ENCODE results near the gene PHC3.
A peak's percentile ranks its signal among the peaks of the same experiment; 100 is the strongest.

The PHC3 gene

DNA sequence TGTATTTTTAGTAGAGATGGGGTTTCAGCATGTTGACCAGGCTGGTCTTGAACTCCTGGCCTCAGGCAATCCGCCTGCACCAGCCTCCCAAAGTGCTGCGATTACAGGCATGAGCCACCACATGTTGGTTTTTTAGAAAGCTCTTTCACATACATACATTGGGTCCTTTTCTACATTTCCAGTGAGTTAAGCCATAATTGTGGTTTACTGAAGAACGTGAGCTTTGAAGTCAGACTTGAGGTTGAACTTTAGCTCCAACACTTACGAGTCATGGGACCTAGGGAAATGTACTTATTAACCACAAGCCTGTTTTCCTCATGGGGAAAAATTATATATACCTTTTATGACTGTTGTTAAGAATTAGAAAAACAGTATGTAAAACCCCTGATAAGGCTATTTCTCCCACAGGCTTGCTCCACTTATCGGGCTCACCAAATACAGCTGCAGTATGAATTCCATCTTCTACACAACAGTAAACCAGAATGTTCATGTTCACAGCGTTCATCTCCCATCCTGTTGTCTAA lies 104.8 kb downstream of the PHC3 start:
- DNase-seq = no peak

DNA sequence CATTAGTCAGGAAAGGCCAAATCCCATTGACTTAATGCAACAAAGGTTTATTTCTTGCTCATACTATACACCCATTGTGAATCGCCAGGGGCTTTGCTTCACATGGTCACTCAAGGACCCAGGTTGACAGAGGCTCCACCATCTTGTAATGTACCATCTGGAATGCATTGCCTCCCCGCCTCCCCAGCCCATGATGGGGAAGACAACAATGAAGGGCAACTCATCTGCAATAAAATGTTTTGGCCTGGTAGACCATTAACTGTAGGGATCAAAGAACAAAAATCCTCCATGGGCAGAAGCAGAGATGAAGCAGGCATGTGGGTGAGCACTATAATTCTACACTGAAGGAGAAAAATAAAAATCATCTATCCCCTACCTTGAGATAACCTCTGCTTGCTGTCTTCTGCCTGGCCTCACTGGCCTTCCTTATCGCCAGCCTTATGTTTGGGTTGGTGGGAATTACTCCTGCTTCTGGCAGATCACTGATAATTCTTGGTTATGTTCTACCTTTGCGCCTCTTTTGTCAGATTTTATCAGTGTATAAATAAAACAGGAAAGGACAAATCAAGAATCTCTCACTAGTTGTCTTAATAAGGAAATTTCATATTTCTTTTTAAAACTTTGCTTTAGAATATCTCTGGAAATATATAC lies 106.0 kb downstream of the PHC3 start:
- DNase-seq = no peak

DNA sequence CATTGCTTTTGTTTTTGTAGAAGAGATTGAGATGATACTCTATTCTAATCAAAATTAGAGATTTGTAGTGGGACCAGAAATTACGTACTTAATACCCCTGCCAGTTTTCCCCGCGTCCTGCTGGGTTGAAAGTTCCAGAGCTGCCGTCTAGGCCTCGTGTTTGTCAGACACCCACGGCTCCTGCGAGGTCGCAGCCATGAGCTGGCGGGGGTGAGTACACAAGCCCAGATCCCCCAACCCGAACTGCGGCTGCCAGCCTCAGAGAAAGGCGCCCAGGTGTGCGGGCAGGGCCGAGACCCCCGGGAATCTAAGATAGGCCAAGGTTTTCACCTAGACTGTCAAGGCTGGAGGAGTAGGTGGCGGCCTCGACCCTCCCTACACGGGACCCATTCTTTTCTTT lies 117.4 kb downstream of the PHC3 start:
- DNase-seq = no peak

DNA sequence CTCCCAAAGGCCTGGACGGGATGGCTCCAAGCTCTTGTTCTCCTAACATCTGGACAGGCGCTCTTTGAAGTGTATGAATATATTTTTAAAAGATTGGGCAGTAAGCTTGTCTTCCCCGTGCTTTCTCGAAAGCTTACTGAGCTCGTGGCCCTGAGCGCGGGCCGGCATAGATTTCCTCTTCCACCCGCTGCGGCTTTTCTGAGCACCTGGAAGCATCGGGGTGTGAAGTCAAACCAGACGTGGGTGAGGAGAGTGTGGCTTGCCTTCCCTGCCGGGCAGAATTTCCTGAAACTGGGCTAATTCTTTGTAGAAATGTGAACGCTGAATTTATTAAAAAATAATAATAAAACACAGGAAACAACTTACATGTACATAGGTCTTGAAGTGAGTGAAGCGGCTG lies 117.8 kb downstream of the PHC3 start:
- no peak for DNase-seq

DNA sequence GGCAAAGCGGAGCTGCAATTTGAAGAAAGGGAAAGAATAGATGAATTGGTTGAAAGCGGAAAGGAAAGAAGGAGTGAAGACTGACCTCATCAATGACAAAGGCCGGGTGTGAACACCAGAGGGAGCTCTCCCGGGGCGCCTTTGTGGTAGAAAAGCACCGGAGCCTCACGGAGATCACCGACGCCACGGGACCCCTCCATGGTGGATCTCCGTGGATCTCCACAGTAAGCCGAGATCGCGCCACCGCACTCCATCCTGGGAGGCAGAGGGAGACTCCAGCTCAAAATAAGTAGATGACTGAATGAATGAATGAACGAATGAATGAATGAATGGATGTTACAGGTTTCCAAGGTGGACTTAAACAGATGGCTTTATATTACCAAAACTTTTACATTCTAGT lies 118.8 kb downstream of the PHC3 start:
- DNase-seq = no peak

DNA sequence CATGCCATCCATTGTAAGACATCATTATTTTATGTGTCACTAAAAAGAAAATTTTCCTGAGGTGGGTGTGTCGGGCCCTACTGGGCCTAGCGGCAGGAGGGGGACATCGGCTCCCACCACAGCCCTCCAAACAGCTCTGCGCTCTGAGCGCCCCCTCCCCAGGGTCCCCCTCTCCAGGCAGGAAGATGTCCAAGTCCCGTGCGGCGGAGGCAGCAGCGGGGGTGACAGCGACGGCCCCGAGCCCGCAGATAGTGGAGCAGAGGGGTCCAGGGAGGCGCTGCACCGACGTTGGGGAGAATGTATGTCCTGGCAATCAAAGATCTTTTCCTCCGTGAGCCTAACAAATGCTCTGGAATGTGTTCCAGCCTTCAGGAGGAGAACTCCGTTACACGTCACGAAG lies 119.5 kb downstream of the PHC3 start:
- no peak for DNase-seq

DNA sequence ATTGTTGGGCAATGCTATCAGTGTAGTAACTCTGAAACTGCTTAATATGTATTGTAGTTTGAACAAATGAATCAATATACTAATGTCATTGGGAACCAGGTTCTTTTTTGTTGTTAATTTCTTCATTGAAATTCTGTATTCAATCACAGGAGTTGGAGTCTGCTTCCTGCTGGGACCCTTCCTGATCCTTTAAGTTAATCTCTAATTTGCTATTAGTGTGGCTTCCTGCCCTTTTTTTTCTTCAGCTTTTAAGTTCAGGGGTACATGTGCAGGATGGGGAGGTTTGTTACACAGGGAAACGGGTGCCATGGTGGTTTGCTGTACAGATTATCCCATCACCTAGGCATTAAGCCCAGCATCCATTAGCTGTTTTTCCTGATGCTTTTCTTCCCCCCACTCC lies 122.1 kb downstream of the PHC3 start:
- no peak for DNase-seq

DNA sequence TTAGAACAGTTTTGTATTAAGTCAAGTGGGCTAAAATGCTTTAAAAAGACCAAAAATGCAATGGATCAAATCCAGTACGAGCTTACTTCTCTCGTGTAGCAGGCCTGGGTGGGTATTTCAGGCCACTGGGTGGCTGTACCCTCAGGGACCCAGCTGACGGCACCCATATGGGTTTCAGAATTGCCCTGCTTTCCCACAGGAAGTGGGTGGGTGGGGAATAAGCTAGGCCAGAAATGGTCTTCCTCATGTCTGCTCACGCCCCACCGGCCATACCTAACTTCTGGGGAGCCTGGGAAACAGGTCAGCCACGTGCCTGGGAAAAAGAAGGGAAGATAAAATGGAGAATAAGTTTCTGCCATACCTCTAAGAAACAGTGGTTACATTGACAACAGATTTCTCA lies 123.4 kb downstream of the PHC3 start:
- DNase-seq = no peak

DNA sequence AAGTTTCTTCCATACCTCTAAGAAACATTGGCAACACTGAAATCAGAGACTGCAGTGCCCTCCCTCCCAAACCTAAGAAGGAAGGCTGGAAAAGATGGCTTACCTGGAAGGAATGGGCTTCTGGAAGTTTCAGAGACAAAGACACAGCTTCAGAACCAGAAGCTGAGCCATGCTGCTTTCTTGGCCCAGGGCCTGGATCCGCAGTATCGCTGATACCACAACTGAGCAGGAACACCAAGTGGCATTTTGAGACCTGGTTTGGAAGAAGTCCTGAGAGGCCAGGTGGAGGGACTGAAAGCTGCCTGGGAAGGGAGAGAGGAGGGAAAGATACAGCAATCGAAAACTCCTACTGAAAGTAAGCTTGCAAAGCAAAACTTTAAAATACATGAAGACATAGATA lies 124.0 kb downstream of the PHC3 start:
- DNase-seq = no peak

DNA sequence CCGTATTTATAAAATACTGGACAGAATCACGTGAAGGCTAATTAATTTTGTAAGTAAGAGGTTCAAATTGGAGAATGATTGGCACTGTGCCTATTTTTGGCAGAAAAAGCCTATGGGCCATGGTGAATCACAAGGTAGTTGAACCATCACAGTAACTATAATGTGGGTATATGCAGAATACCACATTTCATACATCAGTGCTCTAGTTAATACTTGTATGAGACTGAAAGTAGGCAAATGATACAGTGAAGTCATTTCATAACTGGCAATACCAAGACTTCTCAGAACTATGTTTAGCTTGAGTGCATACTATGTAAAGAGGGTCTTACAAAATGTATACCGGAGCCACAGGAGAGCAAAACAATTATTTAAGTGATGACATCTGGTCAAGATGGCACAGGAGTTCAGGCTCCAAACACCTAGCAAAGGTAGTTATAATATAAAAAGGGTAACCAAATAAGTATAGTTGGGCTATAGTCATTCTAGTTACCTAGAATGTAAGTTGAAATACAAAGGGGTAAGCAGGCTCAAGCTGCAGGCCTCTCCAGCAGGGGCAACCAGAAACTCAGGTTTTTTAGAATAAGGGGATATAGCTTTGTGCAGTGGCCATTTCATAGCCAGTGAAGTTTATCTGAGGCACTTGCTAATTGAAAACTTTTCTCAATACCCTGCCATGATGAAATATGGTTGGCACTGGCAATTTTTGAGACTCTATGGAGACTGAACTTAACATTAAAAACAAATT lies 124.7 kb downstream of the PHC3 start:
- no peak for DNase-seq

DNA sequence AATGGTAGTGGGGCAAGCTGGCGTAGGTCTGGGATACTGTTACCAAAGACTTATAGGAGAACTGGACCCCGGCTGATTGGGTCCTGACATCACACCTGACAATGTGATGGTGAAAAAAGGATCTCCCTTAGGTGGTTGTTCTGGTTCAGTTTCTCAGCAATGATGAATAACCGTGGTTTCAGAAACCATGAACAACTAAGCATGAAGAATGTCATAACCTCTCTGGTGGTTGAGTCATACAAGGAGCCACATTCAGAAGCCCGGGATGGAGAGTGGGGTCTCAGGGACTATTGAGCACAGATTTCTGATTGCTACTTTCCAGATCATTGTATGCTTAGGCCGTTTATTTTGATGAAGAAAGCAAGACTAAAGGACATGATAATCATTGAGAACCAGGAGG lies 126.3 kb downstream of the PHC3 start:
- no peak for DNase-seq

DNA sequence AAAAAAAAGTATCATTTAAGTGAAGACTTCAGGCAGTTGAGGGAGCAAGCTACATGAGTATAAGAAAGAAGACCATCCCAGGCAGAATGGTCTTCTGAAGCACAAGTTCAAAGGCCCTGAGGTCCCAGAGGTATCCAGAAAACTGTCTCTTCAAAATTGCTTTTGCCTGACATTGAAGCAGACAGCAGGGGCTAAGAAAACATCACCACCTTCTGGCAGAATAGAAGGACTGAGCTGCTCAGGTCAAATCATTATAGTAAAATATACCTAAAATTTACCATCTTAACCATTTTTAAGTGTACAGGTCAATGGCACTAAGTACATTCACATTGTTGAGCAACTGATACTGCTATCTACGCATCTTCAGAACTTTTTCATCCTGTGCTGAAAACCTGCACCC lies 127.3 kb downstream of the PHC3 start:
- DNase-seq = no peak

DNA sequence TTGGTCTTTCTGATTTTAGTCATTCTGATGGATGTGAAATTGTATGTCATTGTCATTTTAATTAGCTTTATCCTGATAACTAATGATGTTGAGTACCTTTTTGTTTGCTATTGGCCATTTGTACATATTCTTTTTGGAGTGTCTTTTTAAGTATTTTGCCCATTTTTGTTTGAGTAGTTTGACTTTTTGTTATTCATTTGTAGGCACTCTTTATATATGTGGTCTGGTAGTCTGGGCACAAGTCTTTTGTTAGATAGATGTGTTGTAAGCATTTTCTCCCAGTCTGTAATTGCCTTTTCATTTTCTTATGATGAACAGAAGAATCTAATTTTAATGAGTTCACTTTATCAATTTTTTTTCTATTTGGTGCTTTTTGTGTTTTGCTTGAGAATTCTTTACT lies 129.1 kb downstream of the PHC3 start:
- no peak for DNase-seq

DNA sequence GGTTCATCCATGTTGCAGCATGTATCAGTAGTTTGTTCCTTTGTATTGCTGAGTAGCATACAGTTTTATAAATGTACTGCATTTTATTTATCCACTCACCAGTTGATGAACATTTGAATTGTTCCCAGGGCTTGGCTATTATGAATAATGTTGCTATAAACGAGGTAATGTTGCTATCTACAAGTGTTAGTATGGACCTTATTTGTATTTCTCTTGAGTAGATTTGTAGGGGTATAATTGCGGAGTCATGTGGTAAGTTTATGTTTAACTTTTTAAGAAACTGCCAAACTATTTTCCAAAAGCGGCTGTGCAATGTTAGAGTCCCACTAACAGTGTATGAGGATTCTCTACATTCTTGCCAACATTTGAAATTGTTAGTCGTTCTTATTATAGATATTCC lies 130.8 kb downstream of the PHC3 start:
- DNase-seq = no peak

DNA sequence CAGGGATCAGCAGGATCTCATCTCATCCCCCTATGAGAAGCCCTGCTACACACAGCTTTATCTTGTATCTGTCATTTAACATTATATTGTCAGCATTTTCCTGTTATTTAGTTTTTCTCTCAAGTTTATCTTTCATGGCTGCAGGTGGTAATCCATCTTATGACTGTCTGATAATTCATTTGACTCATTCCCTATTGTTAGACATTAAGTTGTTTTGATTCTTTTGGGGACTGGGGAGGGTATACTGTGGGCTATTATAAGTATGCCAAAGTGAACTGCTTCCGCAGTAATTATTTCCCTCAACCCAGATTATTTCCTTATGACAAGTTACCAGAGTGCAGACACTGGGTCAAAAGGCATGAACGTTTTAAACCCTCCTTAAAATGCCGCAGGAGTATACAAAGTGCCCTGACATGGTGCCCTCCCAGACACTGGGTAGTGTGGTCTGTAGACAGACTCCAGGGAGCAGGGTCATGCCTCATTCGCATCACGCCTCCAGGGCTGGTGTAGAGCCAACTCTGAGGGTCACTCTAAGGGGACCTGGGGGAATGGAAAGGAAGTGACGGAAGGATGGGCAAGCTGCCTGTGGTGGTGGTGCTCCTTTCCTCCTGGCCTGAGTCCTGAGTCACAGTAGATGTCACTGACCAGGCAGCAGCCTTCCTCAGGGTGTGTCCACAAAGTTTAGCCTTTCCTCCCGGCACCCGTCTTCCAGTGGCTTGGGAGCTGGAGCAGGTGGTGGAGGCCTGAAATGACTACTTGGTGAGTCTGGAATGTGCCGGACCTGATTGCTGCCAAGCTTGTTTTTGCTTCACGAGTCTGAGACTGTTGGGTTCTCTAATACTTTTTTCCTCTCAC lies 132.2 kb downstream of the PHC3 start:
- no peak for DNase-seq

DNA sequence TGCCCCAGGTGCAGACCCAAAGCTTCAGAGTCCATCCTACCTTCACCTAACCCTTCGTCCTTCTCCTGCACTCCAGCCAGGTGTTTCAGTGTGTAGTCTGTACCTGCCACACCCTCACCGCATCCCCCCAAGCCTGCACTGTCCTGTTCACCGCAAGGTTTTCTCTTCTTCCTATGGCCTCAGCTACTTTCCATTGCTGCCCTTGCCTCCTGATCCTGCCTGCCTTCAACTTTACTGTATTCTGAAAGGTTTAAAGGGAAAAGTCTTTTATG lies 134.5 kb downstream of the PHC3 start:
- DNase-seq = no peak

DNA sequence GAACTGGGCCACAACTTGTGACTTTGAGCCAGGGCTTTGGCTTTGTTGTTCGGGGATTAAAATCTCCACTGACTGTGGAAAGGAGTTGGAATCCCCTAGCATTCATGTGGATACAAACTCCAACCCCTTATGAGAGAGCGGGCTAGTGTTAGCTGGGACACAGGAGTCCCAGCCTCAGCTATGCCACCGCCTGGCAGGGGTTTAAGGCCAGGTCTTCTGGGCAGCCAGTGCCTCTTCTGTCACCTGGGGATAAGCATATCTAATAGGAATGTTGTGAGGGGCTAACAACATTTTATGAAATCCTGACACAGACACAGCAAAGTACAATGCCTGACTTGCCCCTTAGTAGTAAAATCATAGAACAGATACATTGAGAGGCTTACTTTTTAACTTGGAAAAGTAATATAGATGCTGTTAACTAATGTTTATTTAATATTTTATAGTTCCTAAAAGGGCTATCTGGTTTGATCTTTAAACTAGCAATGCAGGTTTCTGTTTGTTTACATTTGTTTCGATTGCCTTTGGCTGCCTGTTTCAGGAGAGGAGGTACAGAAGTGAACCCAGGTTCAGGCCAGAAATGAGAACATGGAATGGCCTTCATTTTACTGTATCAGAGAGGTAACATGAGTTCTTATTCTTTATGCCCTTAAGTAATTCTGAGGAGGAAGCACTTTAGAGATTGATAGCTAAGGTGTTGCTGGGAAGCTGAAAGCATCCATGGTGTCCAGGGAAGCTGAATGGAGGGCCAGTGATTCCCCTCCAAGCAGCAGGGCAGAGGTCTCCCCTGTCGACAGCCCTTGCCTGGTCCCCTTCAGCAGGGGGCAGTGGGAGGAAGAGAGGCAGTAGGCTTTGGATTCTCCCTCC lies 135.0 kb downstream of the PHC3 start:
- DNase-seq = no peak

DNA sequence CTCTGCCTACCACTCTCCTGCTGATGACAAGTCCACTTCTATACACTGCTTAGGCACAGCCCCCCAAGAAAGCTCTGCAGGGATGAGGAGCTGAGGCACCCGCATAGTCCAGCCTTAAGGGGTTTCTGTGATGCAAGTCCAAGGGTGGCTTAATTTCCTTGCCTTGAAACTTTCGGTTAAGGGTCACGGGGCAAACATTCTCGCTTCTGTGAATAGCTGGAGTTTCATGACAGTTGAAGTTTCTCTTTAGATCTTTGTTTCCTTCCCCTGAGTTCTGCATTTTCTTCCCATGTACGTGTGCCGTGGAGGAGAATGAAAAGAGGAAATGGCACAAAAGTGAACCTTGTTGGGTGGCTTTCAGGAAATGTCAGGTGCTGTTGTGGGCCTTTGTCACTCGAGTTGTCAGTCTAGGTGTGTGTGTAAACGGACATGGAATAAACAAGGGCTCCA lies 136.7 kb downstream of the PHC3 start:
- DNase-seq = no peak

DNA sequence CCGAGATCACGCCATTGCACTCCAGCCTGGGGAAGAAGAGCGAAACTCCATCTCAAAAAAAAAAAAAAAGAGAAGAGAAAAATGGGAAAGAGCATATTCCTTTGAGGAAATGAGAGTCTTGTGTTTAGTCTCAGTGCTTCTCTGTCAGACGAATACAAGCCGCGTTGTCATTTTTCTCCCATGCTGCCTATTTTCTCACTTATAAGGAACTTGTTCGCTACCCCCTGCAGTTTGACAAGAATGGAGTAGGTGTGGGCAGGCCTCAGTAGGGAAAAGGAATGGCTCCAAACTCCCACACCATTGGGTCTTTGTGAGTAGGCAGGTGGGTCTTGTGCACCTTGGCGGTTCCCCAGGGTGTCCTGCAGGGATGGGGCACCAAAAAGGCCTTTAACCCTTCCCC lies 137.3 kb downstream of the PHC3 start:
- no peak for DNase-seq

DNA sequence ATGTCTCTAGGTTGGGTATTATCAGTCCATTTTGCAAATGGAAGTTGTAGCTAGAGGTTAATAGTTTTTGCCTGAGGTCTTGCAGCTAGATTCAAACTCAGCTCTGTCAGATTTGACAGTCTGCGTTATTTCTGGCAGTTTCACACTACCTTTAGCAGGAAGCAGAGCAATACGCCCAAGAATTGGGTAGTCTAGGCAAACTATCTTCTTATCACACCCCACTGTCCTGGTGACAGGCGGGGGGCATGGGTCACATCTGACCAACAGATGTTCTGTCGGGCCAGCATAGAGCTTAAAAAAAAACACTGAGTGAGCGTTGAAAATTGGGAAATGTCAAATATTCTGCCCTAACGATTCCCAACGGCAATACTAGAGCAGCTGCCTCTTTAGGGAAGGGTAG lies 138.0 kb downstream of the PHC3 start:
- DNase-seq = no peak

DNA sequence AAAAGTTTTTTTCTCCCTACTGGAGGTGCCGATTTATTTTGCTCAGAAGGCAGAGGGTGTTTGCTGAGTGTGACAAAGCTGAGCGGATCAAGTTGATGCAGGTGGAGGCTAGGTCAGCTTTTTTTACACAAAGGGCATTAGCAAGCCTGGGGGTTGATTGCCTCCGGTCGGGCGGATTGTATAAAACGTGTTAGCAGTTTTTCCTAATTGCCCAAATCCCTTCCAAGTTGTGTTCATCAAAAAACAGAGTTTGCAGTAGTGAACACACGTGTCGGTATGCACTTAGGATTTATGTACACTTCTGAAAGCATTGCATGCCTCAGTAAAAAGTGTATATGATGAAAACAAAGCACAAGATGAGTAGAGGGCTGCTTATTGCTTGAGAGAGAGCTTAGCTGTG lies 141.1 kb downstream of the PHC3 start:
- DNase-seq = no peak

DNA sequence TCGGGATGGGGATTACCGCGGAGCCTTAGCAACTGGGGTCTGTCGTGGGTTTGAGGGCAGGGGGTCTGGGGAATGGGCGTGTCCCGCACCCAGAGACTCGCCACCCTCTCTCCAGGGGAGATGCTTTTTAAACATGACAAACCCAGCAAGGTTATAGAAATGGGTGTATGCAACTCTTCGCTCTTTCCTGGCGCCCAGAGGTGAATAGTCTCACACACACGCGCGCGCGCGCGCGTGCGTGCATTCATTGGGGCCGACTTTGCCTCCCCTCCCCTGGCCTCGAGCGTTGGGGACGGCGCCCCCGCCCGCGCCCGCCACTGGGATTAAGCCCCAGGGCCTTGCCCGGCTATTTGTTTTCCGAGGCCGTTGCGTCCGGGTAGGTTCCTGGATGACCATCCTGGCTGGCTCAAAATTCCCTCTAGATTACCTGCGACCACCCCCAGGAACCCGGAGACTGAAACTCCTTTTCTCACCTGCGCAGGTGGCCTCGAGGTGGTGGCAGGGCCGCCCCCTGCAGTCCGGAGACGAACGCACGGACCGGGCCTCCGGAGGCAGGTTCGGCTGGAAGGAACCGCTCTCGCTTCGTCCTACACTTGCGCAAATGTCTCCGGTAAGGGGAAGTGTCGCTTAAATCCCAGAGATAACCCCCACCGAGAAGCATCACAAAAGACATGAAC lies 143.0 kb downstream of the PHC3 start:
- DNase-seq = peak; percentile 41

All from activated CD4-positive, alpha-beta T cell treated with anti-CD3 and anti-CD28 coated beads, Interleukin-2, amount 50 U/mL, for 1 hour (primary cell).